OCI-LY7 (cell line): ENCODE results near the gene MNAT1. TPM values are rescaled to one million over a fixed set of nuclear protein-coding genes. Genes with fewer than 3 reads are reported as not detected.

Experiments used
- BruUV-seq: library from RNA; stranded (reverse); fragments of 400-500 nt; replicated peaks from 2 replicates; lab custom pipeline; 2021; lab: Mats Ljungman, UMichigan
- CTCF ChIA-PET: fragments of 300-600 bp; sonication (Branson Sonifier 250); formaldehyde crosslinking; loops from one replicate; lab custom pipeline; 2022; ENCODE audit warnings: antibody characterized with exemption; ENCODE audit not compliant: unreplicated experiment; lab: Charles Lee
- POLR2A ChIA-PET: fragments of 300-600 bp; sonication (Branson Sonifier 250); formaldehyde crosslinking; loops from one replicate; lab custom pipeline; 2022; ENCODE audit warnings: antibody characterized with exemption; lab: Charles Lee
- DNase-seq: peaks from one replicate; pipeline ENCODE4 v3.0.0-alpha.2; 2015; ENCODE audit warnings: low spot score
- H2AFZ ChIP-seq: fragments of 200-600 bp; sonication (generic), shearing (Covaris generic); 2 replicates; pipeline ENCODE4 v1.6.1; 2014; ENCODE audit warnings: mild to moderate bottlenecking, antibody characterized with exemption, low read length, moderate library complexity
- H3K27ac ChIP-seq: fragments of 200-600 bp; sonication (generic); 2 replicates; pipeline ENCODE4 v1.5.1; 2014; ENCODE audit warnings: mixed run types, low read depth, mild to moderate bottlenecking, moderate library complexity, low read length, inconsistent platforms; ENCODE audit not compliant: poor library complexity, severe bottlenecking
- H3K36me3 ChIP-seq: fragments of 200-600 bp; sonication (generic); 2 replicates; pipeline ENCODE4 v1.6.1; 2014; ENCODE audit warnings: mild to moderate bottlenecking, antibody characterized with exemption, low read length, moderate library complexity, mixed read lengths; ENCODE audit not compliant: insufficient read depth
- H3K4me1 ChIP-seq: fragments of 200-600 bp; sonication (generic); 2 replicates; pipeline ENCODE4 v1.5.1; 2014; ENCODE audit warnings: mild to moderate bottlenecking, low read length; ENCODE audit not compliant: insufficient read depth, poor library complexity, severe bottlenecking
- H3K4me2 ChIP-seq: fragments of 200-600 bp; sonication (generic); 2 replicates; pipeline ENCODE4 v1.6.1; 2014; ENCODE audit warnings: mild to moderate bottlenecking, low read length
- H3K4me3 ChIP-seq: fragments of 200-600 bp; sonication (generic); 2 replicates; pipeline ENCODE4 v1.5.1; 2014; ENCODE audit warnings: mild to moderate bottlenecking, low read depth, low read length; ENCODE audit not compliant: poor library complexity, severe bottlenecking
- H3K79me2 ChIP-seq: fragments of 200-600 bp; sonication (generic); 2 replicates; pipeline ENCODE4 v1.6.1; 2016; ENCODE audit warnings: low read depth, mild to moderate bottlenecking, low read length, moderate library complexity, mixed read lengths; ENCODE audit not compliant: insufficient read depth
- H3K9me2 ChIP-seq: fragments of 200-600 bp; sonication (generic); 2 replicates; pipeline ENCODE4 v1.6.1; 2016; ENCODE audit warnings: mild to moderate bottlenecking, low read length, mixed read lengths; ENCODE audit not compliant: insufficient read depth
- H3K9me3 ChIP-seq: fragments of 200-600 bp; sonication (generic); 2 replicates; pipeline ENCODE4 v1.6.1; 2014; ENCODE audit warnings: mild to moderate bottlenecking, mixed run types, low read length, mixed read lengths
- H4K20me1 ChIP-seq: fragments of 200-600 bp; sonication (generic); 2 replicates; pipeline ENCODE4 v1.6.1; 2014; ENCODE audit warnings: mild to moderate bottlenecking, antibody characterized with exemption, low read length, moderate library complexity, mixed read lengths; ENCODE audit not compliant: insufficient read depth
- CTCF ChIP-seq: fragments of 200-600 bp; sonication (generic); conservative IDR thresholded peaks from 2 replicates; pipeline ENCODE4 v1.5.1; 2014; ENCODE audit warnings: mild to moderate bottlenecking, antibody characterized with exemption, low read length, moderate library complexity, mixed read lengths
- EZH2phosphoT487 ChIP-seq: fragments of 200-600 bp; sonication (generic); IDR thresholded peaks from 2 replicates; pipeline ENCODE4 v1.6.1; 2018; ENCODE audit warnings: low read depth, borderline replicate concordance, mild to moderate bottlenecking, mixed run types, antibody characterized with exemption, low read length, moderate library complexity, mixed read lengths
- intact Hi-C: fragments of 100-400 bp; cut with micrococcal nuclease; formaldehyde crosslinking; loops from one replicate; pipeline ENCODE4 v1.10.0; 2022; ENCODE audit not compliant: unreplicated experiment
- total RNA-seq, 2 experiments: library from RNA; depleted of rRNA in 1 of 2; stranded (reverse); fragments of >200 nt in 1 of 2; shearing (Covaris generic) in 1 of 2; gene quantifications; 2 replicates each; pipeline ENCODE4 v1.2.3, GENCODE V29; 2014 to 2022

MNAT1 gene
- total RNA-seq, 2 experiments from 2014 or later: 58.5 to 60.9 TPM

GRCh38 chr14:60812987-60813386 lies 78.4 kb downstream of the MNAT1 start:
- BruUV-seq: no TSS peak
- Histone ChIP-seq H3K79me2 (no peaks in the 10 kb centered on the region), H4K20me1 (no peaks in the 10 kb centered on the region), H3K9me3 (peaks cover 13% of the 10 kb centered on the region; the same call in 1 of the 2 replicates), H3K36me3 (peaks cover 39% of the 10 kb centered on the region), H3K4me1 (peaks cover 34% of the 10 kb centered on the region), H3K9me2 (no peaks in the 10 kb centered on the region), H3K27ac (no peak overlapping the region), H3K4me2 (no peak overlapping the region), H3K4me3 (no peak overlapping the region), H2AFZ (no peak overlapping the region)
- ChIA-PET CTCF (no interaction called here), POLR2A (interaction anchor here (1.0 kb wide), 1 partner anchor 40 kb away, joined by 4 read pairs; no protein-coding TSS in a partner anchor)
- no peak for TF ChIP-seq EZH2phosphoT487
- no peak for TF ChIP-seq CTCF
- intact Hi-C loops: no loop called here
- no peak for DNase-seq

- CTCF ChIA-PET: no interaction called here
- no TSS peak for BruUV-seq
- H3K4me1 ChIP-seq: peaks cover 34% of the 10 kb centered on the region
Observed at GRCh38 chr14:60815371-60815770, 80.8 kb downstream of the MNAT1 start.

More at GRCh38 chr14:60815371-60815770, 80.8 kb downstream of the MNAT1 start:
- POLR2A ChIA-PET: interaction anchor here (1.0 kb wide), 1 partner anchor 11 kb away, joined by 6 read pairs; no protein-coding TSS in a partner anchor
- intact Hi-C loops: loop anchor here (2.0 kb wide), 1 partner anchor 165 kb away; the partner anchor contains the start of genes SLC38A6 and TRMT5
- Histone ChIP-seq H3K9me3 (peaks cover 13% of the 10 kb centered on the region; the same call in 1 of the 2 replicates), H3K79me2 (no peaks in the 10 kb centered on the region), H2AFZ (no peak overlapping the region), H3K4me3 (peak overlapping the region; percentile 25), H3K9me2 (no peaks in the 10 kb centered on the region), H4K20me1 (no peaks in the 10 kb centered on the region), H3K4me2 (peak overlapping the region; percentile 44), H3K36me3 (peaks cover 43% of the 10 kb centered on the region), H3K27ac (peak overlapping the region; percentile 77)
- DNase-seq: peak; percentile 84
- no peak for TF ChIP-seq EZH2phosphoT487
- TF ChIP-seq CTCF: no peak
